PC-9 (cell line): Measurements from ENCODE around the gene MYO19. TPM values are rescaled to one million over a fixed set of nuclear protein-coding genes. Genes with fewer than 3 reads are reported as not detected.

Experiments
- BruUV-seq: library from RNA; stranded (reverse); fragments of 400-500 nt; replicated peaks from 2 replicates; lab custom pipeline; 2021; lab: Mats Ljungman, UMichigan
- CTCF ChIA-PET: fragments of 300-600 bp; sonication (Branson Sonifier 250); formaldehyde crosslinking; loops from one replicate; lab custom pipeline; 2022; ENCODE audit warnings: antibody characterized with exemption; lab: Charles Lee
- POLR2A ChIA-PET: fragments of 300-600 bp; sonication (Branson Sonifier 250); formaldehyde crosslinking; loops from one replicate; lab custom pipeline; 2022; ENCODE audit warnings: antibody characterized with exemption; ENCODE audit not compliant: unreplicated experiment; lab: Charles Lee
- DNase-seq, 2 experiments: peaks; one replicate each; pipeline versions ENCODE4 v3.0.0 to v3.0.0-alpha.2; 2015 to 2022; ENCODE audit warnings: mixed read lengths in 1 of 2
- H2AFZ ChIP-seq: fragments of 200-600 bp; sonication (generic); 2 replicates; pipeline ENCODE4 v1.8.1; 2017; ENCODE audit warnings: antibody characterized with exemption
- H3F3A ChIP-seq: fragments of 200-600 bp; sonication (generic); 2 replicates; pipeline ENCODE4 v1.8.1; 2017; ENCODE audit warnings: antibody characterized with exemption, mild to moderate bottlenecking, low read depth; ENCODE audit not compliant: insufficient read depth
- H3K27ac ChIP-seq: fragments of 200-600 bp; sonication (generic); 2 replicates; pipeline ENCODE4 v1.6.1; 2016; ENCODE audit warnings: mixed run types
- H3K27me3 ChIP-seq: fragments of 200-600 bp; sonication (generic); 2 replicates; pipeline ENCODE4 v1.6.1; 2016; ENCODE audit warnings: low read depth, mixed run types; ENCODE audit not compliant: insufficient read depth
- H3K36me3 ChIP-seq: fragments of 200-600 bp; sonication (generic); 2 replicates; pipeline ENCODE4 v1.6.1; 2016; ENCODE audit warnings: low read depth, mixed run types
- H3K4me1 ChIP-seq: fragments of 200-600 bp; sonication (generic); replicated peaks from 2 replicates; pipeline ENCODE4 v1.6.1; 2016; ENCODE audit warnings: mixed run types; ENCODE audit not compliant: insufficient read depth
- H3K4me2 ChIP-seq: fragments of 200-600 bp; sonication (generic); 2 replicates; pipeline ENCODE4 v1.6.1; 2017; ENCODE audit warnings: mixed run types
- H3K4me3 ChIP-seq: fragments of 200-600 bp; sonication (generic); 2 replicates; pipeline ENCODE4 v1.6.1; 2016; ENCODE audit warnings: mixed run types
- H3K79me2 ChIP-seq: fragments of 200-600 bp; sonication (generic); 2 replicates; pipeline ENCODE4 v1.6.1; 2017; ENCODE audit warnings: low read depth, mixed run types
- H3K9me2 ChIP-seq: fragments of 200-600 bp; sonication (generic); 2 replicates; pipeline ENCODE4 v1.8.1; 2017; ENCODE audit warnings: mild to moderate bottlenecking; ENCODE audit not compliant: insufficient read depth
- H3K9me3 ChIP-seq: fragments of 200-600 bp; sonication (generic); 2 replicates; pipeline ENCODE4 v1.8.1; 2016; ENCODE audit warnings: low read depth; ENCODE audit not compliant: insufficient read depth
- H4K20me1 ChIP-seq: fragments of 200-600 bp; sonication (generic); 2 replicates; pipeline ENCODE4 v1.8.1; 2017; ENCODE audit not compliant: insufficient read depth
- EZH2 ChIP-seq: fragments of 200-600 bp; sonication (generic); IDR thresholded peaks from 2 replicates; pipeline ENCODE4 v1.8.0; 2017; ENCODE audit warnings: antibody characterized with exemption, low read depth
- intact Hi-C: fragments of 100-400 bp; cut with micrococcal nuclease; formaldehyde crosslinking; loops from one replicate; pipeline ENCODE4 v1.10.0; 2022; ENCODE audit not compliant: unreplicated experiment
- total RNA-seq: library from RNA; stranded (reverse); gene quantifications from 2 replicates; pipeline ENCODE4 v1.2.3, GENCODE V29; 2021
- TF ChIP-seq, protein P1 (sequence below): fragments of 200-600 bp; sonication (generic); conservative IDR thresholded peaks from 2 replicates; pipeline ENCODE4 v1.6.1; 2017; ENCODE audit warnings: mixed run types, antibody characterized with exemption, mild to moderate bottlenecking, moderate library complexity

MYO19 gene
- total RNA-seq, 1 experiment from 2014 or later = 110 TPM

- TF ChIP-seq EZH2 = no peak
- TF ChIP-seq, protein P1, sequence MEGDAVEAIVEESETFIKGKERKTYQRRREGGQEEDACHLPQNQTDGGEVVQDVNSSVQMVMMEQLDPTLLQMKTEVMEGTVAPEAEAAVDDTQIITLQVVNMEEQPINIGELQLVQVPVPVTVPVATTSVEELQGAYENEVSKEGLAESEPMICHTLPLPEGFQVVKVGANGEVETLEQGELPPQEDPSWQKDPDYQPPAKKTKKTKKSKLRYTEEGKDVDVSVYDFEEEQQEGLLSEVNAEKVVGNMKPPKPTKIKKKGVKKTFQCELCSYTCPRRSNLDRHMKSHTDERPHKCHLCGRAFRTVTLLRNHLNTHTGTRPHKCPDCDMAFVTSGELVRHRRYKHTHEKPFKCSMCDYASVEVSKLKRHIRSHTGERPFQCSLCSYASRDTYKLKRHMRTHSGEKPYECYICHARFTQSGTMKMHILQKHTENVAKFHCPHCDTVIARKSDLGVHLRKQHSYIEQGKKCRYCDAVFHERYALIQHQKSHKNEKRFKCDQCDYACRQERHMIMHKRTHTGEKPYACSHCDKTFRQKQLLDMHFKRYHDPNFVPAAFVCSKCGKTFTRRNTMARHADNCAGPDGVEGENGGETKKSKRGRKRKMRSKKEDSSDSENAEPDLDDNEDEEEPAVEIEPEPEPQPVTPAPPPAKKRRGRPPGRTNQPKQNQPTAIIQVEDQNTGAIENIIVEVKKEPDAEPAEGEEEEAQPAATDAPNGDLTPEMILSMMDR = no peak
- Histone ChIP-seq H3K79me2 (no peaks in the 10 kb centered on the region), H3K9me2 (no peaks in the 10 kb centered on the region), H3K4me3 (no peak overlapping the region), H3K27ac (no peak overlapping the region), H3K36me3 (no peaks in the 10 kb centered on the region), H3K4me2 (no peak overlapping the region), H3F3A (no peaks in the 10 kb centered on the region), H3K9me3 (no peaks in the 10 kb centered on the region), H3K27me3 (peaks cover 88% of the 10 kb centered on the region), H4K20me1 (no peaks in the 10 kb centered on the region), H3K4me1 (no peaks in the 10 kb centered on the region), H2AFZ (no peak overlapping the region)
- BruUV-seq = no TSS peak
- ChIA-PET POLR2A (no interaction called here), CTCF (no interaction called here)
- intact Hi-C loops = no loop called here
- DNase-seq = no peak
Measured at GRCh38 chr17:36468903-36469635, 65.6 kb downstream of the MYO19 start.

DNA sequence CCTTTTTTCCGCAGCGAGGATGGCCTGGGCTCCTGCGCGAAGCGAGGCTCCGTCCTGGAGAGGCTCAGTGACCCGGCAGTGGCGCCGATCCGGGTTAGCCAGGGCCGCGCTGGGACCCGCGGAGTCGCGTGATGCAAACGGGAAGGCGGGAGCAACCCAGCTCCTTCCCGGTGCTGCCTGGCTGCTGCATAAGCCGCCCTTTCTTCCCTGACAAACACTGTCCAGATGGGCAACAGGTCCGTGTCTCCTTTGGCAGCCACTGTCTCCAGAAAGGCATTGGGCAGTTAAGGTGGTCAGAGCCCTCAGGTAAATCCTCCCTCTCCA lies 69.9 kb downstream of the MYO19 start:
- intact Hi-C loops = no loop called here
- no peaks in the 10 kb centered on the region for H3K9me2 ChIP-seq
- no peak overlapping the region for H3K27ac ChIP-seq
- H2AFZ ChIP-seq = no peak overlapping the region
- H3K79me2 ChIP-seq = no peaks in the 10 kb centered on the region
- H3F3A ChIP-seq = no peaks in the 10 kb centered on the region
- DNase-seq = no peak
- no peaks in the 10 kb centered on the region for H3K9me3 ChIP-seq
- no peak overlapping the region for H3K4me3 ChIP-seq
- TF ChIP-seq, protein P1 = no peak
- TF ChIP-seq EZH2 = no peak
- H3K4me1 ChIP-seq = no peaks in the 10 kb centered on the region
- no peaks in the 10 kb centered on the region for H3K36me3 ChIP-seq
- ChIA-PET CTCF (no interaction called here), POLR2A (no interaction called here)
- no peaks in the 10 kb centered on the region for H4K20me1 ChIP-seq
- H3K27me3 ChIP-seq = peaks cover 84% of the 10 kb centered on the region
- BruUV-seq = no TSS peak
- H3K4me2 ChIP-seq = no peak overlapping the region

GRCh38 chr17:36463916-36464764 lies 70.5 kb downstream of the MYO19 start:
- no peaks in the 10 kb centered on the region for H3K79me2 ChIP-seq
- H4K20me1 ChIP-seq = no peaks in the 10 kb centered on the region
- no peak for TF ChIP-seq EZH2
- TF ChIP-seq, protein P1 = no peak
- no peaks in the 10 kb centered on the region for H3K9me3 ChIP-seq
- H3K9me2 ChIP-seq = no peaks in the 10 kb centered on the region
- H3K36me3 ChIP-seq = no peaks in the 10 kb centered on the region
- peaks cover 84% of the 10 kb centered on the region for H3K27me3 ChIP-seq
- POLR2A ChIA-PET = no interaction called here
- CTCF ChIA-PET = no interaction called here
- no peak overlapping the region for H3K27ac ChIP-seq
- DNase-seq = peak in 1 of 2 experiments; percentile 44
- intact Hi-C loops = no loop called here
- H3K4me3 ChIP-seq = no peak overlapping the region
- H3F3A ChIP-seq = no peaks in the 10 kb centered on the region
- no TSS peak for BruUV-seq
- H3K4me1 ChIP-seq = no peaks in the 10 kb centered on the region
- no peak overlapping the region for H2AFZ ChIP-seq
- H3K4me2 ChIP-seq = no peak overlapping the region
